Spleen (tissue), 7 donors: Measurements from ENCODE around the gene MCUR1.

Source experiments
- CTCF ChIP-seq, 11 experiments: fragments of 200-600 bp in 7 of 11; fragments of 450-650 bp in 4 of 11; sonication (generic) in 4 of 11; IDR thresholded peaks in 8 of 11; conservative IDR thresholded peaks in 3 of 11; 1 replicate in 7 of 11; 2 replicates in 4 of 11; pipeline versions ENCODE4 v1.4.0 to v1.8.0; 2016 to 2021; ENCODE audit warnings: antibody characterized with exemption in 11 of 11, inconsistent platforms in 4 of 11, mild to moderate bottlenecking in 1 of 11
- POLR2A ChIP-seq, 3 donors: fragments of 450-650 bp; IDR thresholded peaks; one replicate each; pipeline ENCODE4 v1.5.1; 2017; ENCODE audit warnings: antibody characterized with exemption in 3 of 3, mild to moderate bottlenecking in 1 of 3
- POLR2AphosphoS5 ChIP-seq, 3 donors: sonication (generic); formaldehyde crosslinking; IDR thresholded peaks; one replicate each; pipeline ENCODE4 v1.5.1; 2017; ENCODE audit warnings: antibody characterized with exemption in 3 of 3
- donor health status: DM: no; HTN: no; CAD: no; lungs with moderate emphysema.
- donor health status: DM: no; HTN: no; CAD: no.
- donor health status: DM: no; HTN: no; CAD: no.

GRCh38 chr6:13818341-13818740, 4.0 kb upstream of the MCUR1 start:
- TF ChIP-seq CTCF (IDR thresholded peaks at IDR 0.05 in 8 of 11, conservative IDR thresholded peaks at IDR 0.05 in 3 of 11) (no peak), POLR2AphosphoS5 (IDR thresholded peaks at IDR 0.05) (no peak), POLR2A (IDR thresholded peaks at IDR 0.05) (no peak)
